GM12874 (cell line): ENCODE measurements around the gene CYP27B1.

Experiments
- CTCF ChIP-seq: IDR thresholded peaks from 2 replicates; pipeline ENCODE4 v1.5.1; 2011; ENCODE audit warnings: low read depth, mild to moderate bottlenecking, control low read depth, low read length, moderate library complexity; ENCODE audit not compliant: insufficient read depth

The CYP27B1 gene

GRCh38 chr12:57782608-57783465 lies 16.0 kb upstream of the CYP27B1 start, which contains the start of gene TSFM:
TSS of gene TSFM (plus strand) at chr12:57782787. CDS start at chr12:57782802, 15 bp downstream.
- peak; percentile 91 for TF ChIP-seq CTCF

- no peak for TF ChIP-seq CTCF
These were observed 15.3 kb upstream of the CYP27B1 start for GRCh38 chr12:57782243-57782607.

- no peak for TF ChIP-seq CTCF
These were observed 14.9 kb upstream of the CYP27B1 start for GRCh38 chr12:57781801-57782200.

GRCh38 chr12:57781244-57781643 lies 14.4 kb upstream of the CYP27B1 start:
- no peak for TF ChIP-seq CTCF

- TF ChIP-seq CTCF = no peak
These were observed 13.5 kb upstream of the CYP27B1 start for GRCh38 chr12:57780284-57780897.

- TF ChIP-seq CTCF = no peak
These were observed 12.9 kb upstream of the CYP27B1 start for GRCh38 chr12:57779736-57780135.

GRCh38 chr12:57777911-57778310 lies 11.0 kb upstream of the CYP27B1 start:
- no peak for TF ChIP-seq CTCF
